Cardiac muscle cell (in vitro differentiated cells and primary cell): ENCODE results near the gene HIP1. TPM values are rescaled to one million over a fixed set of nuclear protein-coding genes. Genes with fewer than 3 reads are reported as not detected.
"Not testable (repeated sequence)": the region's sequence is repeated elsewhere in the genome, so short reads cannot be mapped to it uniquely, and the experiment has no call there.

Experiments
- DNase-seq, 2 donors: peaks; one replicate each; pipeline versions ENCODE4 v3.0.0 to v3.0.0-alpha.2; 2010 to 2017; ENCODE audit warnings: low read depth in 1 of 2, low spot score in 1 of 2
- H3K27ac ChIP-seq: fragments of 200-600 bp; sonication (generic); 2 replicates; pipeline ENCODE4 v1.5.1; 2016
- H3K27me3 ChIP-seq: fragments of 200-600 bp; sonication (generic); 2 replicates; pipeline ENCODE4 v1.6.0; 2016; ENCODE audit warnings: control low read depth
- H3K36me3 ChIP-seq: fragments of 200-600 bp; sonication (generic); 2 replicates; pipeline ENCODE4 v1.5.1; 2016; ENCODE audit warnings: control low read depth
- H3K4me1 ChIP-seq: fragments of 200-600 bp; sonication (generic); 2 replicates; pipeline ENCODE4 v1.8.1; 2017; ENCODE audit warnings: low read depth, mild to moderate bottlenecking, mixed run types
- H3K4me3 ChIP-seq: fragments of 200-600 bp; sonication (generic); 2 replicates; pipeline ENCODE4 v1.5.1; 2016; ENCODE audit warnings: mild to moderate bottlenecking
- H3K9me3 ChIP-seq: fragments of 200-600 bp; sonication (generic); 2 replicates; pipeline ENCODE4 v1.5.1; 2017; ENCODE audit warnings: low read depth, mild to moderate bottlenecking, control low read depth
- polyA plus RNA-seq: library from polyadenylated mRNA; unstranded; fragments of >200 nt; fragmentation: Nextera tagmentation; extraction: Ambion mirVana; gene quantifications from 2 replicates; pipeline ENCODE4 v1.2.1, GENCODE V29; 2016
- total RNA-seq: library from RNA; depleted of rRNA; stranded (reverse); fragments of >200 nt; gene quantifications from 2 replicates; pipeline ENCODE4 v1.2.3, GENCODE V29; 2016
- TF ChIP-seq, protein P1 (sequence below): IDR thresholded peaks from 2 replicates; pipeline ENCODE4 v1.5.1; 2012; ENCODE audit warnings: low read depth, mild to moderate bottlenecking, low read length

The HIP1 gene
- 32.3 and 34.6 TPM in 2 replicates for total RNA-seq
- 19.2 and 21.2 TPM in 2 replicates for polyA plus RNA-seq

DNA sequence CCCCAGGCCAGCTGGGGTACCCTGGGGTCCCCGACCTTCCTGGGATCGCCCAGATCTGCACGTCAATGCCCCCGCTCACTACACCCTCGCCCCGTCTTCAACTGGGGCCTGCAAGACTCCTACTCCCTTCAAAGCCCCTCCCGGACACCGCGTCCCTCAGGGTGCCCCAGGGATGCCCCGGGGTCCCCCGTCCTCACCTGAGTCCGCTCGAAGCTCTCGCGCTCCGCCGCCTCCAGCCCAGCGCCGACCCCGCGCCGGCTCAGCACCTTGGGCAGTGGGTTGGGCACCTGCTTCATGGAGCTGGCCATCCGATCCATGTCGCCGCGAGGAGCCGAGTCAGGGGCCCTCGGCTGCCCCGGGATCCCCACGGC, at the start of gene HIP1:
Gene HIP1, minus strand, starts transcription at position 338 of the 371 bp plus-strand sequence. Its CDS starts 21 bp downstream, at position 317.
- no peaks in the 10 kb centered on the region for H3K36me3 ChIP-seq
- no peak for DNase-seq
- H3K4me3 ChIP-seq, result peak within 1 kb of the TSS; percentile 98
- TF ChIP-seq, protein P1, sequence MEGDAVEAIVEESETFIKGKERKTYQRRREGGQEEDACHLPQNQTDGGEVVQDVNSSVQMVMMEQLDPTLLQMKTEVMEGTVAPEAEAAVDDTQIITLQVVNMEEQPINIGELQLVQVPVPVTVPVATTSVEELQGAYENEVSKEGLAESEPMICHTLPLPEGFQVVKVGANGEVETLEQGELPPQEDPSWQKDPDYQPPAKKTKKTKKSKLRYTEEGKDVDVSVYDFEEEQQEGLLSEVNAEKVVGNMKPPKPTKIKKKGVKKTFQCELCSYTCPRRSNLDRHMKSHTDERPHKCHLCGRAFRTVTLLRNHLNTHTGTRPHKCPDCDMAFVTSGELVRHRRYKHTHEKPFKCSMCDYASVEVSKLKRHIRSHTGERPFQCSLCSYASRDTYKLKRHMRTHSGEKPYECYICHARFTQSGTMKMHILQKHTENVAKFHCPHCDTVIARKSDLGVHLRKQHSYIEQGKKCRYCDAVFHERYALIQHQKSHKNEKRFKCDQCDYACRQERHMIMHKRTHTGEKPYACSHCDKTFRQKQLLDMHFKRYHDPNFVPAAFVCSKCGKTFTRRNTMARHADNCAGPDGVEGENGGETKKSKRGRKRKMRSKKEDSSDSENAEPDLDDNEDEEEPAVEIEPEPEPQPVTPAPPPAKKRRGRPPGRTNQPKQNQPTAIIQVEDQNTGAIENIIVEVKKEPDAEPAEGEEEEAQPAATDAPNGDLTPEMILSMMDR, result no peak
- peak within 1 kb of the TSS; percentile 13 for H3K27ac ChIP-seq
- H3K9me3 ChIP-seq, result no peaks in the 10 kb centered on the region
- peaks cover 7% of the 10 kb centered on the region for H3K4me1 ChIP-seq
- H3K27me3 ChIP-seq, result no peaks in the 10 kb centered on the region

GRCh38 chr7:75788154-75788847, 49.6 kb upstream of the HIP1 start:
- not testable (repeated sequence) for H3K36me3 ChIP-seq, DNase-seq, H3K4me3 ChIP-seq

DNA sequence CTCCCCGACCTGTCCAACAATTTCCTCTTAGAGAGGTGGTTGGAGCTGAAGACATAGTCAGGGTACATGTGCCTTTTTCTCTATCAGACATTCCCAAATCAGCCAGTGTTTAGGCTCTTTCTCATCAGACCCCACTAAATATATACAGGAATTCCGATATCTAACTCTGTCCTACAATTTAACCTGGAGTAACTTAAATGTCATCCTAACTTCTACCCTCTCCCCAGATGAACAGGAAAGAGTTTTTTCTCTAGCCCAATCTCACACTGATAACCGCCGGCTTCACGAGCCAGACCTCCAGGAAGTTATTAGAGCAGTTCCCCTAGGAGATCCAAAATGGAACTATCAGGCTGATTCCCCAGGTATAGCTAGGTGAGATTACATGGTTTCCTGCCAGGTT, 44.3 kb upstream of the HIP1 start:
- not testable (repeated sequence) for DNase-seq, H3K4me3 ChIP-seq, H3K27me3 ChIP-seq, H3K36me3 ChIP-seq, H3K4me1 ChIP-seq, H3K27ac ChIP-seq, H3K9me3 ChIP-seq

More at GRCh38 chr7:75788154-75788847, 49.6 kb upstream of the HIP1 start:
- H3K4me1 ChIP-seq, H3K9me3 ChIP-seq, H3K27me3 ChIP-seq, H3K27ac ChIP-seq: not testable (repeated sequence)

DNA sequence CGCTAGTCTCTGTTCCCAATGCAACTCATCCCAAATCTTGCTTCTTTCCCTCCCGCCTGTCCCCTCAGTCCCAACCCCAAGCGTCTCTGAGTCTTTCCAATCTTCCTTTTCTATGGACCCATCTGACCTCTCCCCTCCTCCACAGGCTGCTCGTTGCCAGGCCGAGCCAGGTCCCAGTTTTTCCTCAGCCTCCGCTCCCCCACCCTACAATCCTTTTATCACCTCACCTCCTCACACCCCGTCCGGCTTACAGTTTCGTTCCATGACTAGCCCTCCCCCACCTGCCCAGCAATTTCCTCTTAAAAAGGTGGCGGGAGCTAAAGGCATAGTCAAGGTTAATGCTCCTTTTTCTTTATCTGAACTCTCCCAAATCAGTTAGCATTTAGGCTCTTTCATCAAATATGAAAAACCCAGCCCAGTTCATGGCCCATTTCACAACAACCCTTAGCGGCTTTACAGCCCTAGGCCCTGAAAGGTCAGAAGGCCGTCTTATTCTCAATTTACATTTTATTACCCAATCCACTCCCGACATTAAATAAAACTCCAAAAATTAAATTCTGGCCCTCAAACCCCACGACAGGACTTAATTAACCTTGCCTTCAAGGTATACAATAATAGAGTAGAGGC, 42.0 kb upstream of the HIP1 start:
- H3K36me3 ChIP-seq, H3K9me3 ChIP-seq, H3K27me3 ChIP-seq, H3K27ac ChIP-seq, DNase-seq, H3K4me1 ChIP-seq, H3K4me3 ChIP-seq: not testable (repeated sequence)

GRCh38 chr7:75779516-75779915, 40.8 kb upstream of the HIP1 start:
- H3K9me3 ChIP-seq, H3K4me1 ChIP-seq, H3K36me3 ChIP-seq, H3K27me3 ChIP-seq, DNase-seq, H3K27ac ChIP-seq, H3K4me3 ChIP-seq: not testable (repeated sequence)

- not testable (repeated sequence) for H3K4me1 ChIP-seq, H3K4me3 ChIP-seq, H3K27ac ChIP-seq
Measured at GRCh38 chr7:75779035-75779434, 40.3 kb upstream of the HIP1 start.

GRCh38 chr7:75776295-75776971, 37.7 kb upstream of the HIP1 start:
- H3K27me3 ChIP-seq, result no peaks in the 10 kb centered on the region
- TF ChIP-seq, protein P1, result no peak
- H3K9me3 ChIP-seq, result no peaks in the 10 kb centered on the region
- no peak overlapping the region for H3K27ac ChIP-seq
- no peaks in the 10 kb centered on the region for H3K4me1 ChIP-seq
- peak in 1 of 2 donors; percentile 70 for DNase-seq
- H3K36me3 ChIP-seq, result no peaks in the 10 kb centered on the region
- no peak overlapping the region for H3K4me3 ChIP-seq

More at GRCh38 chr7:75779035-75779434, 40.3 kb upstream of the HIP1 start:
- not testable (repeated sequence) for H3K27me3 ChIP-seq, H3K9me3 ChIP-seq, H3K36me3 ChIP-seq, DNase-seq

DNA sequence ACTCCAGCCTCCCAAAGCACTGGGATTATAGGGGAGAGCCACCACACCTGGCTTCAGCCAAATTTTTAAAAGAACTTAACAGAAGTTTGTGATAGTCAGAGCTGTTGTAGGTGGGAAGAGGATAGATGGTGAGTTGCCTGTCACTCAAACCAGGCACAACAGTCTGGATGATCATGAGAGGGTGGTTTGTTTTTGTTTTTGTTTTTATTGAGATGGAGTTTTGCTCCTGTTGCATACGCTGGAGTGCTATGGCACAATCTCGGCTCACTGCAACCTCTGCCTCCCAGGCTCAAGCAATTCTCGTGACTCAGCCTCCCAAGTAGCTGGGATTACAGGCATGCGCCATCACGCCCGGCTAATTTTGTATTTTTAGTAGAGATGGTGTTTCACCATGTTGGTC, 35.2 kb upstream of the HIP1 start:
- not testable (repeated sequence) for H3K9me3 ChIP-seq, H3K27me3 ChIP-seq, H3K36me3 ChIP-seq, H3K4me3 ChIP-seq, H3K4me1 ChIP-seq, H3K27ac ChIP-seq, DNase-seq
